OCI-LY7 (cell line): Measurements from ENCODE around the gene SPDYE3. TPM values are rescaled to one million over a fixed set of nuclear protein-coding genes. Genes with fewer than 3 reads are reported as not detected.
"Not testable (repeated sequence)": the region's sequence is repeated elsewhere in the genome, so short reads cannot be mapped to it uniquely, and the experiment has no call there.

ENCODE experiments used
- BruUV-seq: library from RNA; stranded (reverse); fragments of 400-500 nt; replicated peaks from 2 replicates; lab custom pipeline; 2021; lab: Mats Ljungman, UMichigan
- CTCF ChIA-PET: fragments of 300-600 bp; sonication (Branson Sonifier 250); formaldehyde crosslinking; loops from one replicate; lab custom pipeline; 2022; ENCODE audit warnings: antibody characterized with exemption; ENCODE audit not compliant: unreplicated experiment; lab: Charles Lee
- POLR2A ChIA-PET: fragments of 300-600 bp; sonication (Branson Sonifier 250); formaldehyde crosslinking; loops from one replicate; lab custom pipeline; 2022; ENCODE audit warnings: antibody characterized with exemption; lab: Charles Lee
- DNase-seq: peaks from one replicate; pipeline ENCODE4 v3.0.0-alpha.2; 2015; ENCODE audit warnings: low spot score
- H2AFZ ChIP-seq: fragments of 200-600 bp; sonication (generic), shearing (Covaris generic); 2 replicates; pipeline ENCODE4 v1.6.1; 2014; ENCODE audit warnings: mild to moderate bottlenecking, antibody characterized with exemption, low read length, moderate library complexity
- H3K27ac ChIP-seq: fragments of 200-600 bp; sonication (generic); 2 replicates; pipeline ENCODE4 v1.5.1; 2014; ENCODE audit warnings: mixed run types, low read depth, mild to moderate bottlenecking, moderate library complexity, low read length, inconsistent platforms; ENCODE audit not compliant: poor library complexity, severe bottlenecking
- H3K36me3 ChIP-seq: fragments of 200-600 bp; sonication (generic); 2 replicates; pipeline ENCODE4 v1.6.1; 2014; ENCODE audit warnings: mild to moderate bottlenecking, antibody characterized with exemption, low read length, moderate library complexity, mixed read lengths; ENCODE audit not compliant: insufficient read depth
- H3K4me1 ChIP-seq: fragments of 200-600 bp; sonication (generic); 2 replicates; pipeline ENCODE4 v1.5.1; 2014; ENCODE audit warnings: mild to moderate bottlenecking, low read length; ENCODE audit not compliant: insufficient read depth, poor library complexity, severe bottlenecking
- H3K4me2 ChIP-seq: fragments of 200-600 bp; sonication (generic); 2 replicates; pipeline ENCODE4 v1.6.1; 2014; ENCODE audit warnings: mild to moderate bottlenecking, low read length
- H3K4me3 ChIP-seq: fragments of 200-600 bp; sonication (generic); 2 replicates; pipeline ENCODE4 v1.5.1; 2014; ENCODE audit warnings: mild to moderate bottlenecking, low read depth, low read length; ENCODE audit not compliant: poor library complexity, severe bottlenecking
- H3K79me2 ChIP-seq: fragments of 200-600 bp; sonication (generic); 2 replicates; pipeline ENCODE4 v1.6.1; 2016; ENCODE audit warnings: low read depth, mild to moderate bottlenecking, low read length, moderate library complexity, mixed read lengths; ENCODE audit not compliant: insufficient read depth
- H3K9me2 ChIP-seq: fragments of 200-600 bp; sonication (generic); 2 replicates; pipeline ENCODE4 v1.6.1; 2016; ENCODE audit warnings: mild to moderate bottlenecking, low read length, mixed read lengths; ENCODE audit not compliant: insufficient read depth
- H3K9me3 ChIP-seq: fragments of 200-600 bp; sonication (generic); 2 replicates; pipeline ENCODE4 v1.6.1; 2014; ENCODE audit warnings: mild to moderate bottlenecking, mixed run types, low read length, mixed read lengths
- H4K20me1 ChIP-seq: fragments of 200-600 bp; sonication (generic); 2 replicates; pipeline ENCODE4 v1.6.1; 2014; ENCODE audit warnings: mild to moderate bottlenecking, antibody characterized with exemption, low read length, moderate library complexity, mixed read lengths; ENCODE audit not compliant: insufficient read depth
- CTCF ChIP-seq: fragments of 200-600 bp; sonication (generic); conservative IDR thresholded peaks from 2 replicates; pipeline ENCODE4 v1.5.1; 2014; ENCODE audit warnings: mild to moderate bottlenecking, antibody characterized with exemption, low read length, moderate library complexity, mixed read lengths
- EZH2phosphoT487 ChIP-seq: fragments of 200-600 bp; sonication (generic); IDR thresholded peaks from 2 replicates; pipeline ENCODE4 v1.6.1; 2018; ENCODE audit warnings: low read depth, borderline replicate concordance, mild to moderate bottlenecking, mixed run types, antibody characterized with exemption, low read length, moderate library complexity, mixed read lengths
- intact Hi-C: fragments of 100-400 bp; cut with micrococcal nuclease; formaldehyde crosslinking; loops from one replicate; pipeline ENCODE4 v1.10.0; 2022; ENCODE audit not compliant: unreplicated experiment
- total RNA-seq, 2 experiments: library from RNA; depleted of rRNA in 1 of 2; stranded (reverse); fragments of >200 nt in 1 of 2; shearing (Covaris generic) in 1 of 2; gene quantifications; 2 replicates each; pipeline ENCODE4 v1.2.3, GENCODE V29; 2014 to 2022

Gene SPDYE3
- total RNA-seq, 2 experiments from 2014 or later: not detected

GRCh38 chr7:100270046-100270918 lies 37.2 kb upstream of the SPDYE3 start:
- H3K27ac ChIP-seq, H3K9me3 ChIP-seq, DNase-seq, intact Hi-C loops, H2AFZ ChIP-seq, H4K20me1 ChIP-seq, H3K79me2 ChIP-seq, POLR2A ChIA-PET, H3K36me3 ChIP-seq, CTCF ChIA-PET, H3K9me2 ChIP-seq: not testable (repeated sequence)
- peak overlapping the region; percentile 66 for H3K4me2 ChIP-seq
- BruUV-seq: TSS peak; percentile 38
- peak overlapping the region; percentile 77 for H3K4me3 ChIP-seq
- peaks cover 16% of the 10 kb centered on the region for H3K4me1 ChIP-seq

- BruUV-seq, DNase-seq, H3K36me3 ChIP-seq, H3K9me2 ChIP-seq, CTCF ChIA-PET, H4K20me1 ChIP-seq, H2AFZ ChIP-seq, H3K9me3 ChIP-seq, H3K79me2 ChIP-seq, POLR2A ChIA-PET, intact Hi-C loops, H3K27ac ChIP-seq: not testable (repeated sequence)
- peaks cover 16% of the 10 kb centered on the region for H3K4me1 ChIP-seq
- peak overlapping the region; percentile 77 for H3K4me3 ChIP-seq
- H3K4me2 ChIP-seq: peak overlapping the region; percentile 66
Measured at GRCh38 chr7:100270941-100271593, 36.4 kb upstream of the SPDYE3 start.

GRCh38 chr7:100271716-100272537 lies 35.6 kb upstream of the SPDYE3 start:
- peak; percentile 97 for DNase-seq
- H2AFZ ChIP-seq: 0 out of 2 replicates have a peak overlapping the region, but pooled peaks have one; percentile 63
- no peaks in the 10 kb centered on the region for H3K79me2 ChIP-seq
- no peaks in the 10 kb centered on the region for H3K36me3 ChIP-seq
- no peaks in the 10 kb centered on the region for H3K9me2 ChIP-seq
- no peak overlapping the region for H3K27ac ChIP-seq
- H3K4me3 ChIP-seq: peak overlapping the region; percentile 77
- no peaks in the 10 kb centered on the region for H4K20me1 ChIP-seq
- peaks cover 9% of the 10 kb centered on the region for H3K4me1 ChIP-seq
- ChIA-PET POLR2A (no interaction called here), CTCF (no interaction called here)
- peak overlapping the region; percentile 66 for H3K4me2 ChIP-seq
- no TSS peak for BruUV-seq
- H3K9me3 ChIP-seq: no peaks in the 10 kb centered on the region
- TF ChIP-seq CTCF: peak; percentile 39
- no peak for TF ChIP-seq EZH2phosphoT487
- intact Hi-C loops: no loop called here

GRCh38 chr7:100272538-100272902 lies 35.0 kb upstream of the SPDYE3 start:
- H4K20me1 ChIP-seq, CTCF ChIA-PET, H3K9me3 ChIP-seq, H3K36me3 ChIP-seq, intact Hi-C loops, BruUV-seq, H3K27ac ChIP-seq, H3K9me2 ChIP-seq, POLR2A ChIA-PET, H3K4me1 ChIP-seq, DNase-seq, H3K79me2 ChIP-seq: not testable (repeated sequence)
- Histone ChIP-seq H3K4me2 (peak overlapping the region; percentile 66), H2AFZ (0 out of 2 replicates have a peak overlapping the region, but pooled peaks have one; percentile 63), H3K4me3 (peak overlapping the region; percentile 77)
